GM12878 (cell line): ENCODE data around the gene TMX3. TPM values are rescaled to one million over a fixed set of nuclear protein-coding genes. Genes with fewer than 3 reads are reported as not detected.

ENCODE experiments used
- ATAC-seq: fragments of 200-7000 bp; cut with Tn5 transposase; 3 replicates; pipeline ENCODE4 v1.9.1; 2020; ENCODE audit warnings: mild to moderate bottlenecking, moderate library complexity
- Bru-seq: library from RNA; stranded (reverse); fragments of 400-500 nt; gene quantifications from one replicate; lab custom pipeline; 2021; lab: Mats Ljungman, UMichigan
- BruChase-seq, 2 experiments: library from RNA; stranded (reverse); fragments of 400-500 nt; gene quantifications; one replicate each; lab custom pipeline; 2021; lab: Mats Ljungman, UMichigan
- BruUV-seq: library from RNA; stranded (reverse); fragments of 400-500 nt; replicated peaks from 2 replicates; lab custom pipeline; 2021; lab: Mats Ljungman, UMichigan
- CTCF ChIA-PET: fragments of 300-600 bp; sonication (Branson Sonifier 250); formaldehyde crosslinking; extraction: SDS; loops from one replicate; lab custom pipeline; 2021; ENCODE audit warnings: inconsistent platforms; lab: Yijun Ruan, JAX
- POLR2A ChIA-PET: fragments of 350-600 bp; formaldehyde crosslinking; extraction: SDS; loops from one replicate; lab custom pipeline; 2021; ENCODE audit warnings: inconsistent platforms; lab: Charles Lee
- RAD21 ChIA-PET: fragments of 300-600 bp; sonication (Branson Sonifier 250); formaldehyde crosslinking; loops from one replicate; lab custom pipeline; 2023; ENCODE audit warnings: antibody characterized with exemption; ENCODE audit not compliant: unreplicated experiment; lab: Charles Lee
- SMC1A ChIA-PET: fragments of 300-600 bp; sonication (Branson Sonifier 250); formaldehyde crosslinking; loops from one replicate; lab custom pipeline; 2023; ENCODE audit not compliant: unreplicated experiment, uncharacterized antibody; lab: Charles Lee
- DNase-seq: peaks from one replicate; pipeline ENCODE4 v3.0.0-alpha.2; 2011; ENCODE audit warnings: low read depth, low spot score
- FAIRE-seq: peaks from 3 replicates; lab custom pipeline; 2011; peaks lifted over from hg19 to GRCh38; lab: Jason Lieb, UNC
- H2AFZ ChIP-seq: 2 replicates; pipeline ENCODE4 v1.6.0; 2011; ENCODE audit warnings: low read depth, low read length, control low read depth; ENCODE audit not compliant: control insufficient read depth
- H3K27ac ChIP-seq: 2 replicates; pipeline ENCODE4 v1.5.1; 2011; ENCODE audit warnings: control low read depth; ENCODE audit not compliant: control insufficient read depth, insufficient read depth
- H3K27me3 ChIP-seq, 2 experiments: replicated peaks in 1 of 2; 2 replicates each; pipeline versions ENCODE4 v1.6.0 to v1.6.1; 2011; ENCODE audit warnings: low read length in 1 of 2; ENCODE audit not compliant: control insufficient read depth in 2 of 2, insufficient read depth in 2 of 2
- H3K36me3 ChIP-seq, 2 experiments: 2 replicates each; pipeline ENCODE4 v1.5.1; 2011; ENCODE audit warnings: low read length in 1 of 2; ENCODE audit not compliant: control insufficient read depth in 2 of 2, insufficient read depth in 2 of 2
- H3K4me1 ChIP-seq: 2 replicates; pipeline ENCODE4 v1.6.1; 2011; ENCODE audit warnings: mild to moderate bottlenecking, low read length, moderate library complexity, mixed read lengths; ENCODE audit not compliant: control insufficient read depth, insufficient read depth
- H3K4me2 ChIP-seq: 2 replicates; pipeline ENCODE4 v1.6.0; 2011; ENCODE audit warnings: control low read depth; ENCODE audit not compliant: control insufficient read depth, insufficient read depth
- H3K4me3 ChIP-seq: fragments of 200-600 bp; sonication (generic); 2 replicates; pipeline ENCODE4 v1.5.1; 2016
- H3K79me2 ChIP-seq: 2 replicates; pipeline ENCODE4 v1.6.0; 2011; ENCODE audit warnings: low read length; ENCODE audit not compliant: control insufficient read depth, insufficient read depth
- H3K9ac ChIP-seq: 2 replicates; pipeline ENCODE4 v1.8.0; 2011; ENCODE audit warnings: low read length, control low read depth, mixed read lengths; ENCODE audit not compliant: control insufficient read depth, insufficient read depth
- H3K9me3 ChIP-seq: replicated peaks from 3 replicates; pipeline ENCODE4 v1.5.1; 2011; ENCODE audit warnings: mild to moderate bottlenecking, low read length; ENCODE audit not compliant: control insufficient read depth, insufficient read depth
- H4K20me1 ChIP-seq: 2 replicates; pipeline ENCODE4 v1.6.0; 2011; ENCODE audit not compliant: control insufficient read depth, insufficient read depth
- BACH1 ChIP-seq: fragments of 450-650 bp; IDR thresholded peaks from 2 replicates; pipeline ENCODE4 v1.6.1; 2017; ENCODE audit warnings: mild to moderate bottlenecking, borderline replicate concordance
- BHLHE40 ChIP-seq, 2 experiments: fragments of 450-650 bp in 1 of 2; IDR thresholded peaks; 2 replicates each; pipeline ENCODE4 v1.6.1; 2011 to 2017; ENCODE audit warnings: low read depth in 2 of 2, borderline replicate concordance in 1 of 2, improper control_type of control experiment in 1 of 2, low read length in 1 of 2, mild to moderate bottlenecking in 1 of 2
- CHD4 ChIP-seq: fragments of 200-600 bp; sonication (generic); IDR thresholded peaks from 2 replicates; pipeline ENCODE4 v1.6.1; 2016; ENCODE audit warnings: mild to moderate bottlenecking
- CREM ChIP-seq: IDR thresholded peaks from 2 replicates; pipeline ENCODE4 v1.6.1; 2014; ENCODE audit warnings: antibody characterized with exemption, low read depth
- HCFC1 ChIP-seq: fragments of 150-350 bp; IDR thresholded peaks from 2 replicates; pipeline ENCODE4 v1.6.1; 2014; ENCODE audit warnings: low read length
- MEF2A ChIP-seq: IDR thresholded peaks from 2 replicates; pipeline ENCODE4 v1.6.1; 2011; ENCODE audit warnings: low read depth, mild to moderate bottlenecking, low read length, moderate library complexity; ENCODE audit not compliant: insufficient read depth
- MTA3 ChIP-seq: IDR thresholded peaks from 2 replicates; pipeline ENCODE4 v1.6.1; 2012; ENCODE audit warnings: low read length, inconsistent platforms, borderline replicate concordance
- PAX5 ChIP-seq: IDR thresholded peaks from 2 replicates; pipeline ENCODE4 v1.6.1; 2011; ENCODE audit warnings: low read depth, low read length, borderline replicate concordance
- PML ChIP-seq: IDR thresholded peaks from 2 replicates; pipeline ENCODE4 v1.6.1; 2012; ENCODE audit warnings: low read length, inconsistent platforms
- POLR2A ChIP-seq: IDR thresholded peaks from 2 replicates; pipeline ENCODE4 v1.6.1; 2011; ENCODE audit warnings: low read depth, mild to moderate bottlenecking, low read length
- SIX5 ChIP-seq: IDR thresholded peaks from 2 replicates; pipeline ENCODE4 v1.6.1; 2011; ENCODE audit warnings: mild to moderate bottlenecking, low read depth, low read length, moderate library complexity; ENCODE audit not compliant: severe bottlenecking
- TAF1 ChIP-seq: IDR thresholded peaks from 2 replicates; pipeline ENCODE4 v1.6.1; 2011; ENCODE audit warnings: mild to moderate bottlenecking, low read depth, low read length, borderline replicate concordance
- WGBS: methylation state at CpG from one replicate; pipeline ENCODE4 v1.1.6; 2016; ENCODE audit warnings: low lambda C conversion rate; ENCODE audit not compliant: insufficient replicate concordance, insufficient coverage; ENCODE audit errors: missing lambda C conversion rate; 5-methylcytosine and 5-hydroxymethylcytosine counted together
- in situ Hi-C: fragments of 300-500 bp; cut with MboI; formaldehyde crosslinking; loops from 9 replicates; pipeline ENCODE4 v1.14.3; 2018; ENCODE audit warnings: mixed read lengths
- intact Hi-C: fragments of 100-400 bp; cut with micrococcal nuclease; formaldehyde crosslinking; loops from one replicate; pipeline ENCODE4 v1.14.2; 2022; ENCODE audit not compliant: unreplicated experiment
- long read RNA-seq, 2 experiments: library from polyadenylated mRNA; unstranded; transcript quantifications; one replicate each; pipeline ENCODE4 v2.0.0, GENCODE V29; 2019 to 2020
- polyA minus RNA-seq, 3 experiments: library from RNA; depleted of rRNA, polyadenylated mRNA; stranded (reverse); fragments of >200 nt; gene quantifications; 2 replicates each; pipeline ENCODE4 v1.2.3, GENCODE V29; 2011
- polyA plus RNA-seq, 11 experiments: library from polyadenylated mRNA; depleted of rRNA in 4 of 11; unstranded in 6 of 11; stranded (reverse) in 5 of 11; fragments of >200 nt; fragmentation: Nextera tagmentation in 4 of 11; fragmentation: Illumina TruSeq in 1 of 11; extraction: Ambion mirVana in 4 of 11; extraction: Trizol in 1 of 11; gene quantifications; 1 replicate in 1 of 11; 2 replicates in 10 of 11; pipeline versions ENCODE4 v1.2.1 to v1.2.3, GENCODE V29; 2011 to 2016; ENCODE audit warnings: inconsistent platforms in 2 of 11, missing spikeins in 2 of 11, low read depth in 1 of 11
- total RNA-seq, 4 experiments: library from RNA; depleted of rRNA in 3 of 4; stranded (reverse); fragments of >200 nt in 3 of 4; fragmentation: Illumina TruSeq in 1 of 4; extraction: Trizol in 1 of 4; gene quantifications; 2 replicates each; pipeline versions ENCODE4 v1.2.1 to v1.2.3, GENCODE V29; 2013 to 2021
- TF ChIP-seq, protein P1 (sequence below): fragments of 450-650 bp; conservative IDR thresholded peaks from 2 replicates; pipeline ENCODE4 v1.6.1; 2017; ENCODE audit warnings: mild to moderate bottlenecking, moderate library complexity
- TF ChIP-seq, protein P2 (sequence below): fragments of 450-650 bp; IDR thresholded peaks from 2 replicates; pipeline ENCODE4 v1.6.1; 2016; ENCODE audit warnings: mild to moderate bottlenecking

TMX3 gene, protein sequence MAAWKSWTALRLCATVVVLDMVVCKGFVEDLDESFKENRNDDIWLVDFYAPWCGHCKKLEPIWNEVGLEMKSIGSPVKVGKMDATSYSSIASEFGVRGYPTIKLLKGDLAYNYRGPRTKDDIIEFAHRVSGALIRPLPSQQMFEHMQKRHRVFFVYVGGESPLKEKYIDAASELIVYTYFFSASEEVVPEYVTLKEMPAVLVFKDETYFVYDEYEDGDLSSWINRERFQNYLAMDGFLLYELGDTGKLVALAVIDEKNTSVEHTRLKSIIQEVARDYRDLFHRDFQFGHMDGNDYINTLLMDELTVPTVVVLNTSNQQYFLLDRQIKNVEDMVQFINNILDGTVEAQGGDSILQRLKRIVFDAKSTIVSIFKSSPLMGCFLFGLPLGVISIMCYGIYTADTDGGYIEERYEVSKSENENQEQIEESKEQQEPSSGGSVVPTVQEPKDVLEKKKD
- 280 and 297 TPM in 2 replicates for total RNA-seq (2013; cell fraction: nucleolus; rRNA removed)
- total RNA-seq (2014; rRNA removed) (29.6 and 39.2 TPM in 2 replicates), total RNA-seq (2014; rRNA removed; fragmentation: Illumina TruSeq; extraction: Trizol) (34.9 and 39.7 TPM in 2 replicates), total RNA-seq (2021) (37.0 and 38.3 TPM in 2 replicates), polyA plus RNA-seq (2011; rRNA removed) (85.6 and 129 TPM in 2 replicates), polyA plus RNA-seq (2014; fragmentation: Illumina TruSeq; extraction: Trizol) (38.8 and 44.7 TPM in 2 replicates), polyA plus RNA-seq (2014; fragmentation: Nextera tagmentation; extraction: Ambion mirVana) (10 to 100 TPM; 14.2 to 16.4 TPM), polyA plus RNA-seq (2014; rRNA removed) (29.8 and 31.8 TPM in 2 replicates), polyA plus RNA-seq (2016; fragmentation: Nextera tagmentation; extraction: Ambion mirVana) (10 to 100 TPM; 27.1 to 27.9 TPM), polyA minus RNA-seq (2011; rRNA and poly(A)+ RNA removed) (42.7 and 64.7 TPM in 2 replicates), Bru-seq, nascent RNA (percentile 89 among the genes with signal in this experiment), BruChase-seq, experiment 1, labeled RNA remaining after a 6-hour chase (percentile 90 among the genes with signal in this experiment), BruChase-seq, experiment 2, labeled RNA remaining after a 2-hour chase (percentile 92 among the genes with signal in this experiment)
- polyA plus RNA-seq (2011; ENCODE audit: low read depth) = 12.7 TPM
- polyA plus RNA-seq (2011; cell fraction: cytosol; rRNA removed) = 22.7 and 23.3 TPM in 2 replicates
- polyA plus RNA-seq (2011; cell fraction: nucleus; rRNA removed) = 136 and 166 TPM in 2 replicates
- 16.7 and 22.0 TPM in 2 replicates for polyA plus RNA-seq (2012)
- 25.6 and 29.5 TPM in 2 replicates for polyA minus RNA-seq (2011; cell fraction: cytosol; rRNA and poly(A)+ RNA removed)
- 83.5 and 128 TPM in 2 replicates for polyA minus RNA-seq (2011; cell fraction: nucleus; rRNA and poly(A)+ RNA removed)
- long read RNA-seq, experiment 1, full-length matches to known transcripts = 8 of 9 reads
- long read RNA-seq, experiment 1, partial matches to known transcripts = 0 of 9 reads
- long read RNA-seq, experiment 1, other reads (novel, unspliced or antisense) = 1 of 9 reads
- long read RNA-seq, experiment 2, full-length matches to known transcripts = 45 of 81 reads
- long read RNA-seq, experiment 2, partial matches to known transcripts = 4 of 81 reads
- long read RNA-seq, experiment 2, other reads (novel, unspliced or antisense) = 32 of 81 reads

DNA sequence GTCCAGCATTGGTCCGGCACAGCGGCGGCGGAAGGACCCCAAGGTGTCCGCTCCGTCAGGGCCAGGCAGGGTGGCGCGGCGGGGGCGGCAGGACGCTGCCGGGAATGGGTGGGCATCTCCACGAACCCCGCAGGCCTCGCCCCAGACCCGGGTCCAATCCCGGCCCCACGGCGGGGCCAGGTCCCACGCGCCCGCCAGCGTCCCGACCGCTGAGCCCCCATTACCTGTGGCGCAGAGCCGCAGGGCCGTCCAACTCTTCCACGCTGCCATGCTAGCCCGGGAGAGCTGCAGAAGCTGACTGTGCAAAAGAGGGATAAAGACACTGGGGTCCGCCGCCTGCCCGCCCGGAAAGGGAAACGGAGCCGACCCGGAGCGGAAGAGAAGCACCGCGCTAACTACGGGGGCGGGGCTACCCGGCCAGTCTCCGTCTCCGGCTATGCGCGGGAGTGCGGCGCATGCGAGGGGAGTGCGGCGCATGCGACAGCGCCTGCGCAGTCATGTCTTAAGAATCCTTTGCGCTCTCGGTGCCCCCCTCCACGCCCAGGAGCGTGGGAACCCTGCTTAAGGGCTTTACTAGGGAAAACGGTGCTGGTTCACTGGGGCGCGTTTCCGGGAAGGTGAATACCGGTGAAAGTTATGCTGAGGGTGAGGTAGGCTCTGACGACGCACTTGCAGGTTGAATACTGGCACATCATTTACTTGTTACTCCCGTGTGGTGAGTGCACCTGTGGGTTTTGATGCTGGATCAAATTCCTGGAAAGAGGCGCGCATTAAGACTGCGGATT, at the start of gene TMX3:
TSS of gene TMX3 (minus strand) at position 397 of the 785 bp plus-strand sequence. CDS start at position 270, 127 bp downstream.
- peak within 1 kb of the TSS; percentile 85 for H2AFZ ChIP-seq
- ChIA-PET CTCF (interaction anchor here (1.0 kb wide), 1 partner anchor 19 kb away, joined by 3 read pairs; no protein-coding TSS in a partner anchor), SMC1A (interaction anchor here (1.2 kb wide), 1 partner anchor 10 kb away, joined by 3 read pairs; no protein-coding TSS in a partner anchor), POLR2A (no interaction called here), RAD21 (no interaction called here)
- intact Hi-C loops (loop anchor here (10.0 kb wide), 1 partner anchor 1490 kb away; the partner anchor contains the start of gene RTTN), in situ Hi-C loops (loop anchor here (10.0 kb wide), 1 partner anchor 1490 kb away; the partner anchor contains the start of gene RTTN)
- no TSS peak for BruUV-seq
- H3K27me3 ChIP-seq = no peaks in the 10 kb centered on the region
- 2% methylated on average over 70 of the region's 70 CpGs for WGBS
- no peaks in the 10 kb centered on the region; the same call in 2 of the 3 replicates for H3K9me3 ChIP-seq
- H3K27ac ChIP-seq = peak within 1 kb of the TSS; percentile 71
- peak; percentile 82 for DNase-seq
- peak within 1 kb of the TSS; percentile 89 for H3K4me3 ChIP-seq
- peak; percentile 96 for FAIRE-seq
- peaks cover 5% of the 10 kb centered on the region; the same call in 1 of the 2 replicates for H3K4me1 ChIP-seq
- peak; percentile 98 for ATAC-seq
- peak within 1 kb of the TSS; percentile 81 for H3K9ac ChIP-seq
- H3K79me2 ChIP-seq = peaks cover 36% of the 10 kb centered on the region
- H4K20me1 ChIP-seq = peaks cover 4% of the 10 kb centered on the region; the same call in 1 of the 2 replicates
- H3K36me3 ChIP-seq = peaks cover 0 to 15% of the 10 kb centered on the region in 2 experiments; a peak in 3 of 4 replicates
- peak within 1 kb of the TSS; percentile 66 for H3K4me2 ChIP-seq
- no peak; the same call in none of the 2 replicates for TF ChIP-seq CREM
- TF ChIP-seq, protein P1, sequence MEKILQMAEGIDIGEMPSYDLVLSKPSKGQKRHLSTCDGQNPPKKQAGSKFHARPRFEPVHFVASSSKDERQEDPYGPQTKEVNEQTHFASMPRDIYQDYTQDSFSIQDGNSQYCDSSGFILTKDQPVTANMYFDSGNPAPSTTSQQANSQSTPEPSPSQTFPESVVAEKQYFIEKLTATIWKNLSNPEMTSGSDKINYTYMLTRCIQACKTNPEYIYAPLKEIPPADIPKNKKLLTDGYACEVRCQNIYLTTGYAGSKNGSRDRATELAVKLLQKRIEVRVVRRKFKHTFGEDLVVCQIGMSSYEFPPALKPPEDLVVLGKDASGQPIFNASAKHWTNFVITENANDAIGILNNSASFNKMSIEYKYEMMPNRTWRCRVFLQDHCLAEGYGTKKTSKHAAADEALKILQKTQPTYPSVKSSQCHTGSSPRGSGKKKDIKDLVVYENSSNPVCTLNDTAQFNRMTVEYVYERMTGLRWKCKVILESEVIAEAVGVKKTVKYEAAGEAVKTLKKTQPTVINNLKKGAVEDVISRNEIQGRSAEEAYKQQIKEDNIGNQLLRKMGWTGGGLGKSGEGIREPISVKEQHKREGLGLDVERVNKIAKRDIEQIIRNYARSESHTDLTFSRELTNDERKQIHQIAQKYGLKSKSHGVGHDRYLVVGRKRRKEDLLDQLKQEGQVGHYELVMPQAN = peak; percentile 51; the same call in 1 of the 2 replicates
- TF ChIP-seq HCFC1 = peak; percentile 53
- TF ChIP-seq BHLHE40 (IDR thresholded peaks at IDR 0.05; ENCODE audit: borderline replicate concordance in 1 of 2, low read depth in 2 of 2, low read length in 1 of 2) = peak; percentile 46 to 72; a peak in 3 of 4 replicates
- TF ChIP-seq CHD4 = no peak
- peak; percentile 79 for TF ChIP-seq POLR2A
- no peak for TF ChIP-seq MTA3
- TF ChIP-seq, protein P2, sequence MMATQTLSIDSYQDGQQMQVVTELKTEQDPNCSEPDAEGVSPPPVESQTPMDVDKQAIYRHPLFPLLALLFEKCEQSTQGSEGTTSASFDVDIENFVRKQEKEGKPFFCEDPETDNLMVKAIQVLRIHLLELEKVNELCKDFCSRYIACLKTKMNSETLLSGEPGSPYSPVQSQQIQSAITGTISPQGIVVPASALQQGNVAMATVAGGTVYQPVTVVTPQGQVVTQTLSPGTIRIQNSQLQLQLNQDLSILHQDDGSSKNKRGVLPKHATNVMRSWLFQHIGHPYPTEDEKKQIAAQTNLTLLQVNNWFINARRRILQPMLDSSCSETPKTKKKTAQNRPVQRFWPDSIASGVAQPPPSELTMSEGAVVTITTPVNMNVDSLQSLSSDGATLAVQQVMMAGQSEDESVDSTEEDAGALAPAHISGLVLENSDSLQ = no peak
- peak; percentile 34; the same call in 1 of the 2 replicates for TF ChIP-seq BACH1
- peak; percentile 57; the same call in 1 of the 2 replicates for TF ChIP-seq PML
- no peak for TF ChIP-seq MEF2A
- peak; percentile 23 for TF ChIP-seq SIX5
- TF ChIP-seq TAF1 = peak; percentile 65; the same call in 1 of the 2 replicates
- 0 out of 2 replicates have a peak, but pooled peaks have one; percentile 41 for TF ChIP-seq PAX5
